Thyroid gland (tissue), 4 donors: Measurements from ENCODE around the gene BMPR1B.

Experiments used
- CTCF ChIP-seq, 6 experiments: fragments of 200-600 bp in 3 of 6; fragments of 450-650 bp in 3 of 6; sonication (generic) in 3 of 6; IDR thresholded peaks; one replicate each; pipeline ENCODE4 v1.5.1; 2016 to 2019; ENCODE audit warnings: antibody characterized with exemption in 6 of 6, mild to moderate bottlenecking in 2 of 6, inconsistent platforms in 1 of 6, moderate library complexity in 1 of 6
- POLR2A ChIP-seq, 2 donors: fragments of 450-650 bp; IDR thresholded peaks; one replicate each; pipeline ENCODE4 v1.6.1; 2017; ENCODE audit warnings: antibody characterized with exemption in 2 of 2, mild to moderate bottlenecking in 2 of 2, moderate library complexity in 1 of 2

- no peak for TF ChIP-seq CTCF (IDR thresholded peaks at IDR 0.05)
- TF ChIP-seq POLR2A (IDR thresholded peaks at IDR 0.05), result no peak
Observed at GRCh38 chr4:95051702-95052020, 293.9 kb downstream of the BMPR1B start.
